HUDEP-2 (cell line): Measurements from ENCODE around the gene AP2A2.
A peak's percentile ranks its signal among the peaks of the same experiment; 100 is the strongest.
"Not testable (repeated sequence)": the region's sequence is repeated elsewhere in the genome, so short reads cannot be mapped to it uniquely, and the experiment has no call there.

Experiments used
- DNase-seq, 76 experiments: peaks; one replicate each; lab custom pipeline; 2025; ENCODE audit not compliant: unreplicated experiment in 76 of 76; lab: John Stamatoyannopoulos, UW

Gene AP2A2

GRCh38 chr11:1010551-1011319 is 85.1 kb downstream of the AP2A2 start:
- DNase-seq: no peak

GRCh38 chr11:1011320-1011698 is 85.6 kb downstream of the AP2A2 start:
- no peak for DNase-seq

- no peak for DNase-seq
These were observed 86.6 kb downstream of the AP2A2 start for GRCh38 chr11:1012291-1012690.

GRCh38 chr11:1012740-1013630 is 87.3 kb downstream of the AP2A2 start:
- peak in 45 of 76 experiments; percentile 5 to 68 (median 25) for DNase-seq

GRCh38 chr11:1013631-1013935 is 87.9 kb downstream of the AP2A2 start:
- no peak for DNase-seq

- no peak for DNase-seq
These were observed 88.6 kb downstream of the AP2A2 start for GRCh38 chr11:1014276-1014675.

GRCh38 chr11:1015064-1015463 is 89.4 kb downstream of the AP2A2 start:
- no peak for DNase-seq

- DNase-seq: no peak
These were observed 90.3 kb downstream of the AP2A2 start for GRCh38 chr11:1015826-1016545.

- DNase-seq: not testable (repeated sequence)
These were observed 91.0 kb downstream of the AP2A2 start for GRCh38 chr11:1016610-1017126.

GRCh38 chr11:1017269-1018005 is 91.8 kb downstream of the AP2A2 start:
- DNase-seq: no peak

GRCh38 chr11:1018091-1018490 is 92.4 kb downstream of the AP2A2 start:
- no peak for DNase-seq

- DNase-seq: no peak
These were observed 93.7 kb downstream of the AP2A2 start for GRCh38 chr11:1019321-1019910.

- no peak for DNase-seq
These were observed 94.7 kb downstream of the AP2A2 start for GRCh38 chr11:1020211-1020905.

- no peak for DNase-seq
These were observed 96.7 kb downstream of the AP2A2 start for GRCh38 chr11:1022411-1022810.

GRCh38 chr11:1022908-1023810 is 97.5 kb downstream of the AP2A2 start:
- DNase-seq: no peak

GRCh38 chr11:1023811-1024596 is 98.3 kb downstream of the AP2A2 start:
- DNase-seq: no peak

GRCh38 chr11:1024597-1025409 is 99.1 kb downstream of the AP2A2 start:
- DNase-seq: no peak
